HG02759 (cell line): ENCODE results near the gene NCOA5.

Experiments
- ATAC-seq: cut with Tn5 transposase; IDR thresholded peaks from one replicate; pipeline ENCODE4 v1.9.1; 2021; ENCODE audit warnings: mild to moderate bottlenecking, moderate library complexity; ENCODE audit not compliant: unreplicated experiment

Gene NCOA5

GRCh38 chr20:46089417-46090388 lies at the start of gene NCOA5:
TSS of gene NCOA5 (minus strand) at chr20:46089962. CDS start at chr20:46079424, 10,538 bp downstream.
- peak; percentile 88 for ATAC-seq

- no peak for ATAC-seq
These were observed 49.6 kb upstream of the NCOA5 start for GRCh38 chr20:46139266-46139889.

GRCh38 chr20:46137816-46138215 lies 48.1 kb upstream of the NCOA5 start:
- ATAC-seq = no peak

- no peak for ATAC-seq
These were observed 46.3 kb upstream of the NCOA5 start for GRCh38 chr20:46135856-46136633.

GRCh38 chr20:46134716-46135115 lies 45.0 kb upstream of the NCOA5 start:
- no peak for ATAC-seq

GRCh38 chr20:46133886-46134654 lies 44.3 kb upstream of the NCOA5 start:
- no peak for ATAC-seq

- peak; percentile 65 for ATAC-seq
These were observed 43.0 kb upstream of the NCOA5 start for GRCh38 chr20:46132705-46133120.

GRCh38 chr20:46131396-46131795 lies 41.6 kb upstream of the NCOA5 start:
- no peak for ATAC-seq

GRCh38 chr20:46130534-46130933 lies 40.8 kb upstream of the NCOA5 start:
- no peak for ATAC-seq

GRCh38 chr20:46129955-46130481 lies 40.3 kb upstream of the NCOA5 start:
- no peak for ATAC-seq

- no peak for ATAC-seq
These were observed 38.8 kb upstream of the NCOA5 start for GRCh38 chr20:46128310-46129151.

GRCh38 chr20:46127396-46128010 lies 37.7 kb upstream of the NCOA5 start:
- no peak for ATAC-seq

GRCh38 chr20:46126440-46127056 lies 36.8 kb upstream of the NCOA5 start:
- no peak for ATAC-seq

- no peak for ATAC-seq
These were observed 33.9 kb upstream of the NCOA5 start for GRCh38 chr20:46123482-46124245.

GRCh38 chr20:46122516-46123481 lies 33.0 kb upstream of the NCOA5 start:
- ATAC-seq = no peak

- no peak for ATAC-seq
These were observed 32.3 kb upstream of the NCOA5 start for GRCh38 chr20:46122071-46122470.
